SK-N-MC (cell line): Measurements from ENCODE around the gene BCOR.

ENCODE experiments used
- DNase-seq: peaks from one replicate; pipeline ENCODE4 v3.0.0-alpha.2; 2011; ENCODE audit warnings: low read depth, low spot score
- H3K27ac ChIP-seq: fragments of 200-600 bp; sonication (generic); 2 replicates; pipeline ENCODE4 v1.5.1; 2016; ENCODE audit warnings: mixed run types
- H3K36me3 ChIP-seq: fragments of 200-600 bp; sonication (generic); 2 replicates; pipeline ENCODE4 v1.6.1; 2017; ENCODE audit warnings: antibody characterized with exemption, low read length, mixed read lengths; ENCODE audit not compliant: insufficient read depth
- H3K4me3 ChIP-seq: fragments of 200-600 bp; sonication (generic); 2 replicates; pipeline ENCODE4 v1.5.1; 2016
- H3K9ac ChIP-seq: fragments of 200-600 bp; sonication (generic); 2 replicates; pipeline ENCODE4 v1.8.0; 2017; ENCODE audit warnings: mixed run types, mixed read lengths; ENCODE audit not compliant: insufficient read length
- H3K9me3 ChIP-seq: fragments of 200-600 bp; sonication (generic); 2 replicates; pipeline ENCODE4 v1.6.1; 2017; ENCODE audit warnings: low read depth, mild to moderate bottlenecking, antibody characterized with exemption, low read length, moderate library complexity, mixed read lengths
- EZH2 ChIP-seq: fragments of 200-600 bp; sonication (generic); IDR thresholded peaks from one replicate; pipeline ENCODE4 v1.6.1; 2017; ENCODE audit warnings: antibody characterized with exemption
- FOXP2 ChIP-seq: optimal IDR thresholded peaks from 2 replicates; pipeline ENCODE3; 2011; ENCODE audit warnings: mild to moderate bottlenecking, moderate library complexity; ENCODE audit not compliant: insufficient read depth; ENCODE audit errors: extremely low read length, control extremely low read depth
- POLR2AphosphoS5 ChIP-seq: IDR thresholded peaks from 2 replicates; pipeline ENCODE4 v1.6.1; 2012; ENCODE audit warnings: mild to moderate bottlenecking, low read depth, low read length, borderline replicate concordance

Gene BCOR

GRCh38 chrX:40064055-40064597, 33.6 kb downstream of the BCOR start:
- Histone ChIP-seq H3K9ac (no peak overlapping the region), H3K4me3 (no peak overlapping the region), H3K9me3 (no peaks in the 10 kb centered on the region), H3K36me3 (peaks cover 54% of the 10 kb centered on the region; the same call in 1 of the 2 replicates), H3K27ac (no peak overlapping the region)
- TF ChIP-seq POLR2AphosphoS5, result no peak
- no peak for TF ChIP-seq FOXP2
- DNase-seq, result no peak

- Histone ChIP-seq H3K9ac (no peak overlapping the region), H3K4me3 (no peak overlapping the region), H3K36me3 (peaks cover 53% of the 10 kb centered on the region; the same call in 1 of the 2 replicates), H3K9me3 (no peaks in the 10 kb centered on the region), H3K27ac (no peak overlapping the region)
- TF ChIP-seq EZH2, result no peak
- TF ChIP-seq FOXP2, result no peak
- no peak for TF ChIP-seq POLR2AphosphoS5
- no peak for DNase-seq
Observed at GRCh38 chrX:40063555-40063954, 34.2 kb downstream of the BCOR start.

- Histone ChIP-seq H3K27ac (no peak overlapping the region), H3K4me3 (no peak overlapping the region), H3K9ac (no peak overlapping the region), H3K36me3 (peaks cover 54% of the 10 kb centered on the region; the same call in 1 of the 2 replicates), H3K9me3 (no peaks in the 10 kb centered on the region)
- no peak for TF ChIP-seq POLR2AphosphoS5
- no peak for TF ChIP-seq EZH2
- TF ChIP-seq FOXP2, result no peak
- DNase-seq, result no peak
Observed at GRCh38 chrX:40062525-40063155, 35.1 kb downstream of the BCOR start.

- Histone ChIP-seq H3K27ac (no peak overlapping the region), H3K36me3 (peaks cover 60% of the 10 kb centered on the region; the same call in 1 of the 2 replicates), H3K9me3 (no peaks in the 10 kb centered on the region), H3K9ac (no peak overlapping the region), H3K4me3 (no peak overlapping the region)
- TF ChIP-seq FOXP2, result no peak
- no peak for TF ChIP-seq EZH2
- TF ChIP-seq POLR2AphosphoS5, result no peak
- no peak for DNase-seq
Observed at GRCh38 chrX:40061871-40062524, 35.8 kb downstream of the BCOR start.

GRCh38 chrX:40061005-40061404, 36.8 kb downstream of the BCOR start:
- Histone ChIP-seq H3K9me3 (no peaks in the 10 kb centered on the region), H3K4me3 (no peak overlapping the region), H3K27ac (no peak overlapping the region), H3K9ac (no peak overlapping the region), H3K36me3 (peaks cover 70% of the 10 kb centered on the region)
- TF ChIP-seq FOXP2 (no peak), EZH2 (no peak), POLR2AphosphoS5 (no peak)
- no peak for DNase-seq

- DNase-seq, result no peak
- peaks cover 76% of the 10 kb centered on the region for H3K36me3 ChIP-seq
- no peaks in the 10 kb centered on the region for H3K9me3 ChIP-seq
- no peak overlapping the region for H3K9ac ChIP-seq
- no peak overlapping the region for H3K27ac ChIP-seq
- TF ChIP-seq POLR2AphosphoS5 (no peak), FOXP2 (no peak)
- H3K4me3 ChIP-seq, result no peak overlapping the region
Observed at GRCh38 chrX:40060356-40060845, 37.4 kb downstream of the BCOR start.

GRCh38 chrX:40058719-40059118, 39.0 kb downstream of the BCOR start:
- DNase-seq, result no peak
- TF ChIP-seq FOXP2 (no peak), POLR2AphosphoS5 (no peak), EZH2 (no peak)
- peaks cover 83% of the 10 kb centered on the region for H3K36me3 ChIP-seq

GRCh38 chrX:40057405-40057804, 40.4 kb downstream of the BCOR start:
- TF ChIP-seq EZH2, result no peak
- no peaks in the 10 kb centered on the region for H3K9me3 ChIP-seq
- H3K36me3 ChIP-seq, result peaks cover 86% of the 10 kb centered on the region
- H3K27ac ChIP-seq, result no peak overlapping the region
- no peak overlapping the region for H3K4me3 ChIP-seq
- DNase-seq, result no peak
- H3K9ac ChIP-seq, result no peak overlapping the region

More at GRCh38 chrX:40058719-40059118, 39.0 kb downstream of the BCOR start:
- H3K4me3 ChIP-seq, result no peak overlapping the region
- H3K27ac ChIP-seq, result no peak overlapping the region
- H3K9me3 ChIP-seq, result no peaks in the 10 kb centered on the region
- no peak overlapping the region for H3K9ac ChIP-seq
